Mucosa of descending colon (tissue), 3 donors: ENCODE measurements around the gene GABBR2. TPM values are rescaled to one million over a fixed set of nuclear protein-coding genes. Genes with fewer than 3 reads are reported as not detected.

Experiments
- ATAC-seq: fragments of 200-7000 bp; cut with Tn5 transposase; one replicate; pipeline ENCODE4 v1.9.1; 2020; ENCODE audit warnings: mild to moderate bottlenecking, moderate library complexity
- DNase-seq, 3 donors: peaks; one replicate each; pipeline ENCODE4 v3.0.0-alpha.2; 2020
- H3K36me3 ChIP-seq: fragments of 200-600 bp; one replicate; pipeline ENCODE4 v1.8.0; 2021; ENCODE audit warnings: low read depth, mild to moderate bottlenecking
- H3K4me1 ChIP-seq: fragments of 200-600 bp; one replicate; pipeline ENCODE4 v1.8.0; 2021; ENCODE audit warnings: low read depth, mild to moderate bottlenecking
- H3K4me3 ChIP-seq: fragments of 200-600 bp; one replicate; pipeline ENCODE4 v1.8.0; 2021; ENCODE audit warnings: mild to moderate bottlenecking
- H3K9me3 ChIP-seq: fragments of 200-600 bp; one replicate; pipeline ENCODE4 v1.8.0; 2021; ENCODE audit warnings: mild to moderate bottlenecking
- intact Hi-C, 2 donors: fragments of 100-400 bp; cut with DNase I in 1 of 2; cut with micrococcal nuclease in 1 of 2; formaldehyde crosslinking; loops; one replicate each; pipeline versions ENCODE4 v1.11.0 to v1.11.1; 2022; cut with DNase I, micrococcal nuclease
- total RNA-seq, 3 donors: library from RNA; stranded (reverse); fragmentation: NEBNext Ultra II Directional in 2 of 3; extraction: Animal tissue kit (Norgen Biotek cat#: 25700) in 2 of 3; gene quantifications; one replicate each; pipeline versions ENCODE4 v1.2.1 to v1.2.4, GENCODE V29; 2021 to 2023
- TF ChIP-seq, protein P1 (sequence below): fragments of 200-600 bp; IDR thresholded peaks from one replicate; pipeline ENCODE4 v1.8.0; 2022; ENCODE audit warnings: antibody characterized with exemption, mild to moderate bottlenecking
- donor health status: DM: no; HTN: no; CAD: no; lungs with moderate emphysema.
- donor health status: DM: no; HTN: no; CAD: no.
- donor health status: DM: no; HTN: yes; CAD: no.

GABBR2 gene
- total RNA-seq, 3 donors from 2014 or later, result 0.35 TPM; not detected in 2

DNA sequence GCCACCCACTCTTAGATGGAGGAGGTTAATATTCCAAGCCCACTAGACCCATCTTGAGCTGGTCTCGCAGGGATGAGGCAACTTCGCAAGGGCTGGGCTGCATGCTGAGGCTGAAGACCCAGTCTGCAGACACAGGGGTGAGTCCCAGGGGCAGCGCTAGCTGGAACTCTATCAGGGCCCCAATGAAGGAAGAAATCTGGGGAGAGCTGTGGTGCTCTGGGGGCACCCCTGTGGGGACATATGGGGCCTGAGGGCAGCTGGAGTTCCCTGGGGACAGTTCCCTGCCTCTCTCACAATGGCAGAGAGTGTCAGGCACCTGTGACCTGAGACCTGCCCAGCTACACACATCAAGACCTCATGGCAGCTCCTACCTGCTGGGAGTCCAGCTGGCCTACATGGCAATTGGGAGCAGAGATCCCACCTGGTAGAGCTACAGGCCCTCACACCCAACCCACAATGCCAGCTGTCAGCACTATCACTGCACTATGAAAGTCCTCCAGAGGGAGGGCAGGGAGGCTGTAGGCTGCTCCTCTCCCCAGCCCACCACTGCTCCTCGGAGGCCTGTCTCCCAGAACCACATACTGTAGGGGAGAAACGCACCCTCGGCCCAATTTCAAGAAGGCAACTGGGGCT is 202.2 kb downstream of the GABBR2 start:
- Histone ChIP-seq H3K4me1 (no peaks in the 10 kb centered on the region), H3K9me3 (no peaks in the 10 kb centered on the region), H3K4me3 (no peak overlapping the region), H3K36me3 (no peaks in the 10 kb centered on the region)
- intact Hi-C loops, result no loop called here
- ATAC-seq (no peak), DNase-seq (no peak)
- TF ChIP-seq, protein P1, sequence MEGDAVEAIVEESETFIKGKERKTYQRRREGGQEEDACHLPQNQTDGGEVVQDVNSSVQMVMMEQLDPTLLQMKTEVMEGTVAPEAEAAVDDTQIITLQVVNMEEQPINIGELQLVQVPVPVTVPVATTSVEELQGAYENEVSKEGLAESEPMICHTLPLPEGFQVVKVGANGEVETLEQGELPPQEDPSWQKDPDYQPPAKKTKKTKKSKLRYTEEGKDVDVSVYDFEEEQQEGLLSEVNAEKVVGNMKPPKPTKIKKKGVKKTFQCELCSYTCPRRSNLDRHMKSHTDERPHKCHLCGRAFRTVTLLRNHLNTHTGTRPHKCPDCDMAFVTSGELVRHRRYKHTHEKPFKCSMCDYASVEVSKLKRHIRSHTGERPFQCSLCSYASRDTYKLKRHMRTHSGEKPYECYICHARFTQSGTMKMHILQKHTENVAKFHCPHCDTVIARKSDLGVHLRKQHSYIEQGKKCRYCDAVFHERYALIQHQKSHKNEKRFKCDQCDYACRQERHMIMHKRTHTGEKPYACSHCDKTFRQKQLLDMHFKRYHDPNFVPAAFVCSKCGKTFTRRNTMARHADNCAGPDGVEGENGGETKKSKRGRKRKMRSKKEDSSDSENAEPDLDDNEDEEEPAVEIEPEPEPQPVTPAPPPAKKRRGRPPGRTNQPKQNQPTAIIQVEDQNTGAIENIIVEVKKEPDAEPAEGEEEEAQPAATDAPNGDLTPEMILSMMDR, result no peak

DNA sequence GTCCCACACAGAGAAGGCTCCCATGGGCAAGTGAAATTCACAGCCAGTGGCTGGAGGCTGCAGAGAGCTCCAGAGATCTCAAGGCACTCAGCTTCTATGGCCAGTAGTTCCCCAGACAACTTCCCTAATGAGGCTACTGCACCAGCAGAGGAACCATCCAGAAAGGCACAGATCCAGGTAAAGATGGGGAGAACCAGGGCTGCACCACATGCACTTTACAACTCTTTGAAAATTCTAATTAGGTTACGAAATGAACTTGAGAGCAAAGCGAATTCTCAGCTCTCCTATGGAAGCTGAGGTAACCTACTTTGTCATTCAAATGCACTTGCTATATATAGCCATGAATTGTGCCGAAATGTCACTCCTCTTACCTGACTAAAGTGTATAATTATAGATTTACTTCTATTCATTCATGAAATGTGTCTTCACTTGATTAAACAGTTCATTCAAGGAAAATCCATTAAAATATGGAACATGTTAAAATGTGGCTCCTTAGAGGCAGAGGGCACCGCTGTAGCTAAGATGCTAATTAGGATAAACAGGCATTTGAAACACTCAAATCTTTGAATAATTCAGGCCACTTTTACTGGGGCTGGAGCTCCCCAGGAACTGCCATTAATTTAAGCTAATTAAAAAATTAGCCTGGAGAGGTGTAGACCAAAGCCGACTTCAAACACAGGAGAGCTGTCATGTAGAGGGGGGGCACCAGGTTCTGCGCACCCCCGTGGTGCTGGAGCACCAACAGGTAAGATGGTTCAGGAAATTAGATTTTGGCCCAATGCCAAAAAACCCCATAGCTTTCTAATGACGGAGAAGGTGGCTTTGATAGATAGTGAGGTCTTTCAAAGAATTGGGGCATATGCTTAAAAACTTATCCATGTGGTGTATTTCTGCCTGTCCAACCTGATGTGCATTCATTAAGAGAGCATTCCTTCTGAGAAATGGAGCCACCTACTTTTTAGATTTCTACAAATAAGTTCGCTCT is 204.1 kb downstream of the GABBR2 start:
- TF ChIP-seq, protein P1, result no peak
- Histone ChIP-seq H3K4me1 (no peaks in the 10 kb centered on the region), H3K4me3 (no peak overlapping the region), H3K9me3 (no peaks in the 10 kb centered on the region), H3K36me3 (no peaks in the 10 kb centered on the region)
- intact Hi-C loops, result no loop called here
- no peak for ATAC-seq
- DNase-seq, result no peak

- ATAC-seq (no peak), DNase-seq (no peak)
- Histone ChIP-seq H3K4me3 (no peak overlapping the region), H3K9me3 (no peaks in the 10 kb centered on the region), H3K36me3 (no peaks in the 10 kb centered on the region), H3K4me1 (no peaks in the 10 kb centered on the region)
- TF ChIP-seq, protein P1, result no peak
- intact Hi-C loops, result no loop called here
Measured at GRCh38 chr9:98503867-98504266, 204.9 kb downstream of the GABBR2 start.

DNA sequence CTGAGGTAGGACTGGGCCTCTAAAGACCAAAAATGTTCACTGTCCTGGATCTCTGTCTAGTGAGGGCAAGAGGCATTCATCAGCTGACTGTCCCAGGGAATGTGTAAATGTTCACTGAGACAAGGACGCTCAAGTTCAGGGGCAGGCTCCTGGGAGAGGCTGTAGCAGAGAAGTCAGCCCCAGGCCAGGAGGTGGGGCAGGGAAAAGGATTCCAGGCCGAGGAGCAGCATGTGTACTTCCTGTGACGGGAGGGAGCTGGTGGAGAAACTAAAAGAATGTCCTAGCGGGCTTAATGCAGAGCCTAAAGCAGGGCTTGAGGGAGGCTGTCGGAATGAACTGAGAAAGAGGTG is 205.8 kb downstream of the GABBR2 start:
- TF ChIP-seq, protein P1, result no peak
- intact Hi-C loops, result no loop called here
- no peaks in the 10 kb centered on the region for H3K4me1 ChIP-seq
- DNase-seq (no peak), ATAC-seq (no peak)
- no peak overlapping the region for H3K4me3 ChIP-seq
- no peaks in the 10 kb centered on the region for H3K36me3 ChIP-seq
- H3K9me3 ChIP-seq, result no peaks in the 10 kb centered on the region

DNA sequence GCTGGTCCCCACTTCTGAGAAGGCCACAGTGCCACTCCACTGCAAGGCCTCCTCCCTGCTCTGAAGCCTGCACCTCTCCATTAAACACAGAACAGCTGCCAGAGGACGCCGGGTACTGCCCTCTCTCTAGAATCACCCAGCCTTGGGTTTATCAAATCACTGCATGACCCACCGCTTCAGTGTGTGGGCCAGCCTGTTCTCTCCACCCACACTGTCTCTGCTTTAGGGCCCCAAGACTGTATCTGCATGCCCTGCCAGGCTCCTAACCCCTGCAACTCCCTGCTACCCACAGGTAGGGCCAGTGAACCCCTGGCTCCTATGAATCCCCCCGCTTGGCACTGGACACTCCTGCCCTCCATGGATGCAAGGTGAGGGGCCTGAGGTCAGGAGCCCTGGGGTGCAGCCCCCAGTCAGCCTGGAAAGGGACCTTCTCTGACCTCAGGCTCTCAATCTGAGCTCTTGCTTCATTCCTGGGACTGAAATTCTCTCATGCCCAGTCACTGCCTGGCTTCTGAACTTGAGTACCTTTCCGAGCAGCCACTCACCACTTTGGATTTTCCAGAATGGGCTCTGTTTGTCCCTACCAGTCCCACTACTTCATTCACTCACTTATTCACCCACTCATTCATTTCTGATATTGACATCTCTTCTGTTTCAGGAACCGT is 206.3 kb downstream of the GABBR2 start:
- TF ChIP-seq, protein P1, result no peak
- H3K36me3 ChIP-seq, result no peaks in the 10 kb centered on the region
- ATAC-seq (no peak), DNase-seq (no peak)
- no peaks in the 10 kb centered on the region for H3K9me3 ChIP-seq
- H3K4me1 ChIP-seq, result no peaks in the 10 kb centered on the region
- intact Hi-C loops, result no loop called here
- no peak overlapping the region for H3K4me3 ChIP-seq
